ENCODE data around the gene ANKLE1.
"Not testable (repeated sequence)": the region's sequence is repeated elsewhere in the genome, so short reads cannot be mapped to it uniquely, and the experiment has no call there.

The ANKLE1 gene

DNA sequence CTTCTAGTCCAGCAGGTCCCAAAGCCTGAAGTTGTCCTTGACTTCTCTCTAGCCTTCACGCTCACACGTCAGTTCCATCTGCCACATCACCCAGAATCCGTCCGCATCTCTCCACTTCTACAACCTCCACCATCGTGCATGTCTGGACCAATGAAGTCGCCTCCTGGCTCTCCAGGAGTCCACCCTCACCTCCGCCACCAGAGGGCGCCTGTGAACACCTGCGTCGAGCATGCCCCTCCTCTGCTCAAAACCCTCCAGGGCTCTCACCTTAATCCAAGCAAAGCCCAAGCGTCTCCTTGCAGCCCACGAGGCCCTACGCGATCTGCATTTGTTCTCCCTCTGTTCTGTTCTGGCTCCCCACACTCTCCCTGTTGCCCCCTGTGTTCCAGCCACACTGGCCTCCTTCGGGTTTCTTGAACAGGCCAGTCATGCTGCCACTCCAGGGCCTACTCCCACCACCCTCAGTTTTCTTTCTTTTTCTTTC, 20.8 kb upstream of the ANKLE1 start:
- ATAC-seq (replicated peaks): peak; percentile 99
- Mint-ChIP-seq H3K36me3 (peaks cover 3 to 5% of the 10 kb centered on the region in 2 donors), H3K9me3 (peaks cover 8 to 10% of the 10 kb centered on the region in 2 donors), H3K4me1 (peaks cover 6 to 9% of the 10 kb centered on the region in 2 donors), H3K4me3 (no peak overlapping the region), H3K27me3 (peaks cover 0 to 4% of the 10 kb centered on the region in 2 donors), H3K27ac (no peak overlapping the region)
- peak; percentile 78 for DNase-seq

- ATAC-seq (replicated peaks) (no peak), DNase-seq (no peak)
- Mint-ChIP-seq H3K9me3 (peaks cover 8 to 10% of the 10 kb centered on the region in 2 donors), H3K4me1 (peaks cover 6 to 9% of the 10 kb centered on the region in 2 donors), H3K4me3 (no peak overlapping the region), H3K36me3 (peaks cover 3 to 5% of the 10 kb centered on the region in 2 donors), H3K27ac (no peak overlapping the region), H3K27me3 (peaks cover 0 to 4% of the 10 kb centered on the region in 2 donors)
Observed at GRCh38 chr19:17262557-17262956, 19.1 kb upstream of the ANKLE1 start.

DNA sequence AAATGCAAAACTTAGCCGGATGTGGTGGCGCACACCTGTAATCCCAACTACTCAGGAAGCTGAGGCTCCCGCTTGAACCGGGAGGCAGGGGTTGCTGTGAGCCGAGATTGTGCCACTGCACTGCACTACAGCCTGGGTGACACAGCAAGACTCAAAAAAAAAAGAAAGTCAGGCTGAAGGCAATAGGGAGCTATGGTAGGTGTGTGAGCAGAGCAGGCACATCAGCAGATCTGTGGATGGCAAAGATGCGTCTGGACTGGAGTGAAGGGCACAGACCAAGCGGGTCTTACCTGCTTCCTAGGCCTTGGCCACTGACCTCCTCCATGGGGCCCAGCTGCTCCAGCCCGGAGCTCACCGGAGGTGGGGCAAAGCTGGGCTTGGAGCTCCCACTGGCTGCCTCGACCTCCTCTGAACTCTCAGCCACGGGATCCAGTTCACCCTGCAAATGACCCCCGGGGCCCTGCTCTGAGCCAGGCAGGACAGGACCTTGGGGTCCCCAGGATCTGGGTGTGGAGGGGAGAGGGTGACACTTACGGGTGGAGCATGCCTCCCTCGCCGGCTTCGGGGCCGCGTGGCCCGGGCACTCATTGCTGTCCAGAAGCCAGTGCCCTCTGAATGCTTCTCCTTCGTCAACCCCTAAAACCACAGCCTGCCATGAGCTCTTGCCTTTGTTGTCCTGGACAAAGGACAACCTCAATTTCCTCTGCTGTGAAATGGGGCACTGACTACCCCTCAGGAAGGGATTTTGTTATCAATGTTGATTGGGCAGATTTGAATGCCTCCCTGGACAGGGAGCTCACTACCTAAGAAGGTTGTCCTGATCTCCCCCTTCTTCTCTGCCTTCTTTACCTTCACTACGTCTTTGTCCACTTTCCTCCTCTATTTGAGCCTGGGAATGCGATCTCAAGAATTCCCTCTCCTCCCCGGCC, 17.7 kb upstream of the ANKLE1 start:
- peaks cover 3 to 5% of the 10 kb centered on the region in 2 donors for H3K36me3 Mint-ChIP-seq
- peaks cover 0 to 4% of the 10 kb centered on the region in 2 donors for H3K27me3 Mint-ChIP-seq
- ATAC-seq (replicated peaks): no peak
- peak overlapping the region; percentile 52 for H3K27ac Mint-ChIP-seq
- peaks cover 8 to 10% of the 10 kb centered on the region in 2 donors for H3K9me3 Mint-ChIP-seq
- no peak overlapping the region for H3K4me3 Mint-ChIP-seq
- DNase-seq: no peak
- peaks cover 12 to 18% of the 10 kb centered on the region in 2 donors for H3K4me1 Mint-ChIP-seq

- Mint-ChIP-seq H3K4me3 (no peak within 1 kb of the TSS), H3K27ac (peak within 1 kb of the TSS; percentile 52), H3K27me3 (peaks cover 0 to 4% of the 10 kb centered on the region in 2 donors), H3K4me1 (peaks cover 12 to 18% of the 10 kb centered on the region in 2 donors), H3K9me3 (peaks cover 4 to 7% of the 10 kb centered on the region in 2 donors), H3K36me3 (peaks cover 3 to 5% of the 10 kb centered on the region in 2 donors)
- no peak for DNase-seq
- no peak for ATAC-seq (replicated peaks)
Observed at GRCh38 chr19:17264641-17264979, 17.1 kb upstream of the ANKLE1 start, which contains the start of gene USHBP1. USHBP1 (minus strand) TSS chr19:17264745; CDS start chr19:17264299, 446 bp downstream.

GRCh38 chr19:17266026-17266425, 15.7 kb upstream of the ANKLE1 start:
- Mint-ChIP-seq H3K9me3 (no peaks in the 10 kb centered on the region), H3K27me3 (no peaks in the 10 kb centered on the region), H3K27ac (peak overlapping the region; percentile 69), H3K4me1 (peaks cover 8 to 13% of the 10 kb centered on the region in 2 donors), H3K36me3 (peaks cover 4 to 6% of the 10 kb centered on the region in 2 donors), H3K4me3 (no peak overlapping the region)
- ATAC-seq (replicated peaks) (no peak), DNase-seq (no peak)

- Mint-ChIP-seq H3K27ac (peak overlapping the region; percentile 81), H3K4me3 (peak overlapping the region; percentile 85), H3K4me1 (peaks cover 7 to 12% of the 10 kb centered on the region in 2 donors), H3K9me3 (no peaks in the 10 kb centered on the region), H3K27me3 (no peaks in the 10 kb centered on the region), H3K36me3 (peaks cover 9 to 10% of the 10 kb centered on the region in 2 donors)
- DNase-seq (no peak), ATAC-seq (replicated peaks) (peak; percentile 53 to 58)
Observed at GRCh38 chr19:17266589-17266974, 15.1 kb upstream of the ANKLE1 start.

- no peaks in the 10 kb centered on the region for H3K9me3 Mint-ChIP-seq
- ATAC-seq (replicated peaks) (peak; percentile 92), DNase-seq (peak; percentile 95)
- H3K4me1 Mint-ChIP-seq: peaks cover 7 to 12% of the 10 kb centered on the region in 2 donors
- H3K27ac Mint-ChIP-seq: peak within 1 kb of the TSS; percentile 81
- peak within 1 kb of the TSS; percentile 85 for H3K4me3 Mint-ChIP-seq
- H3K27me3 Mint-ChIP-seq: no peaks in the 10 kb centered on the region
- peaks cover 9 to 11% of the 10 kb centered on the region in 2 donors for H3K36me3 Mint-ChIP-seq
Observed at GRCh38 chr19:17266975-17267788, 14.5 kb upstream of the ANKLE1 start, which contains the start of gene BABAM1. BABAM1 (plus strand) TSS chr19:17267443; CDS start chr19:17268807, 1,364 bp downstream.

GRCh38 chr19:17268754-17269153, 12.9 kb upstream of the ANKLE1 start:
- H3K27ac Mint-ChIP-seq: peak overlapping the region; percentile 39
- no peak for ATAC-seq (replicated peaks)
- peaks cover 11 to 17% of the 10 kb centered on the region in 2 donors for H3K36me3 Mint-ChIP-seq

GRCh38 chr19:17274892-17275291, 6.8 kb upstream of the ANKLE1 start:
- H3K9me3 Mint-ChIP-seq; H3K4me3 Mint-ChIP-seq; H3K4me1 Mint-ChIP-seq; H3K27me3 Mint-ChIP-seq; ATAC-seq (replicated peaks); H3K27ac Mint-ChIP-seq; DNase-seq: not testable (repeated sequence)
- peaks cover 35 to 52% of the 10 kb centered on the region in 2 donors for H3K36me3 Mint-ChIP-seq

More at GRCh38 chr19:17268754-17269153, 12.9 kb upstream of the ANKLE1 start:
- Mint-ChIP-seq H3K9me3 (no peaks in the 10 kb centered on the region), H3K4me1 (peaks cover 7 to 12% of the 10 kb centered on the region in 2 donors), H3K27me3 (no peaks in the 10 kb centered on the region), H3K4me3 (peak overlapping the region; percentile 85)
- no peak for DNase-seq

DNA sequence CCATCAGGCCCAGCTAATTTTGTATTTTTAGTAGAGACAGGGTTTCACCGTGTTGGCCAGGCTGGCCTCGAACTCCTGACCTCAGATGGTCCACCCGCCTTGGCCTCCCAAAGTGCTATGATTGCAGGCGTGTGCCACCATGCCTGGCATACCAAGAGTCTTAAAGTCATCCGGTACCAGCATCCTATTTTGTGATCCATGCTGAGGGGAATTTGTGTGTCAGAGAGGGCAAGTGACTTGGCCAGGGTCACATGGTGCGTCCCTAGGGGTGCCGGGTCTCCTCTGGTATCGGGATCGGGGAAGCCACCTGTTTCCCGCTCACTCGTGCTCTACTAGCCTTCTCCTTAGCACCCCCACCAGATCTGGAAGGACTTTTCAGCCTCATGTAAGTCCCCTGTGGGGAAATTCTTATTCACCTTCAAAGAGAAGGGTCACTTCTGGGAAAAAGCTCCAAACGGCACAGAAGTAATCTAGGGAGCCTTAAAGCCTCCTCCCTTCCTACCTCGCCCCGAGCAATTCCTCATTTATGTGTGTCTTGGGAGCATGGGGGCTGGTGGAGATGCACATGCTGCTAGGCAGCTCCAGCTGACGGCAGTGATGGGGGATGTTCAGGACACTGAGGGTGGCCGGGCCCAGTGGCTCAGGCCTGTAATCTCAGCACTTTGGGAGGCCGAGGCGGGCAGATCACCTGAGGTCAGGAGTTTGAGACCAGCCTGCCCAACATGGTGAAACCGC, 6.1 kb upstream of the ANKLE1 start:
- Mint-ChIP-seq H3K9me3 (no peaks in the 10 kb centered on the region), H3K4me1 (peaks cover 0 to 6% of the 10 kb centered on the region in 2 donors), H3K27ac (no peak overlapping the region), H3K36me3 (peaks cover 31 to 46% of the 10 kb centered on the region in 2 donors), H3K27me3 (no peaks in the 10 kb centered on the region), H3K4me3 (no peak overlapping the region)
- no peak for ATAC-seq (replicated peaks)
- DNase-seq: no peak

GRCh38 chr19:17279436-17279835, 2.3 kb upstream of the ANKLE1 start:
- Mint-ChIP-seq H3K4me1 (peaks cover 11 to 32% of the 10 kb centered on the region in 2 donors), H3K9me3 (no peaks in the 10 kb centered on the region), H3K27me3 (no peaks in the 10 kb centered on the region), H3K36me3 (peaks cover 30 to 41% of the 10 kb centered on the region in 2 donors), H3K27ac (no peak overlapping the region), H3K4me3 (no peak overlapping the region)
- ATAC-seq (replicated peaks): no peak
- no peak for DNase-seq

DNA sequence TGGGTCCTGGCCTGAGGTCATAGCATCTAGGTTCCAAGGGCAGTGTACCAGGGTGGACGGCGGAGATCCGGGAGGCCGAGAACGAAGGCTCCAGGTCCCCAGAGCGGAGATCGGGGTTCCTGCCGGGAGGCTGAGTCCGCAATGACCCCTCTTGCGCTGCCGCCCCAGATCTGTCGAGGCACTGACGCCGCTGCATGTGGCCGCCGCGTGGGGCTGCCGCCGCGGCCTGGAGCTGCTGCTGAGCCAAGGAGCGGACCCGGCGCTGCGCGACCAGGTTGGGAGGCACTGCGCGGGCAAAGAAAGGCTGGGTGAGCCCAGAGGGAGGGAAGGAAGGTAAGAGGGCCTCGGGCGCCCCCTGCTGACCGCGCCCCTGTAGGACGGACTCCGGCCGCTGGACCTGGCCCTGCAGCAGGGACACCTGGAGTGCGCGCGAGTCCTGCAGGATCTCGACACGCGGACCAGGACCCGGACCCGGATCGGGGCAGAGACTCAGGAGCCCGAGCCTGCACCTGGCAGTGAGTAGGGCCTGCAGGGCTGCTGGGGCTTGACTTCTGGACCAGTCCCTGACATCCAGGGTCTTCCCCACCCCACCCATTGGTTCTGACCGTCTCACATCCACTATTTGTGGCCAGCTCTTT, 906 bp downstream of the ANKLE1 start:
- peak; percentile 86 to 87 for ATAC-seq (replicated peaks)
- Mint-ChIP-seq H3K9me3 (no peaks in the 10 kb centered on the region), H3K4me3 (peak overlapping the region; percentile 88 to 90), H3K4me1 (peaks cover 11 to 26% of the 10 kb centered on the region in 2 donors), H3K36me3 (peaks cover 21 to 33% of the 10 kb centered on the region in 2 donors), H3K27ac (peak overlapping the region; percentile 80), H3K27me3 (no peaks in the 10 kb centered on the region)
- peak; percentile 77 for DNase-seq

- Mint-ChIP-seq H3K4me1 (peaks cover 11 to 26% of the 10 kb centered on the region in 2 donors), H3K27ac (no peak overlapping the region), H3K4me3 (no peak overlapping the region), H3K9me3 (no peaks in the 10 kb centered on the region), H3K27me3 (no peaks in the 10 kb centered on the region), H3K36me3 (peaks cover 19 to 31% of the 10 kb centered on the region in 2 donors)
- DNase-seq: no peak
- ATAC-seq (replicated peaks): no peak
Observed at GRCh38 chr19:17283504-17283996, 1.8 kb downstream of the ANKLE1 start.

Data from stimulated activated naive B cell treated with anti-CD40 and anti-IgM and Interleukin-4, amounts not matched to agents 10 μg/mL and 1 μg/mL and 100 μg/mL, for 72 hours (primary cell).